ENCODE measurements around the gene LRP10. TPM values are rescaled to one million over a fixed set of nuclear protein-coding genes. Genes with fewer than 3 reads are reported as not detected.
"Not testable (repeated sequence)": the region's sequence is repeated elsewhere in the genome, so short reads cannot be mapped to it uniquely, and the experiment has no call there.

The LRP10 gene
- total RNA-seq, 4 donors from 2014 or later = 82.3 to 151 (median 97.0) TPM

GRCh38 chr14:22905627-22906026 lies 34.1 kb downstream of the LRP10 start:
- H3K4me1 ChIP-seq = no peaks in the 10 kb centered on the region
- DNase-seq (ENCODE audit: low spot score in 2 of 2) = no peak
- TF ChIP-seq EP300 (IDR thresholded peaks at IDR 0.05) = no peak
- no peak for TF ChIP-seq CTCF (IDR thresholded peaks at IDR 0.05)
- TF ChIP-seq POLR2A (IDR thresholded peaks at IDR 0.05) = no peak
- WGBS, 2 donors = 85 to 96% methylated on average over 4 of the region's 4 CpGs
- no peak overlapping the region for H3K27ac ChIP-seq
- H3K27me3 ChIP-seq = no peaks in the 10 kb centered on the region
- peaks cover 2 to 100% (median 16%) of the 10 kb centered on the region in 3 donors for H3K36me3 ChIP-seq
- H3K9me3 ChIP-seq = no peaks in the 10 kb centered on the region
- no peak overlapping the region for H3K4me3 ChIP-seq

GRCh38 chr14:22906073-22906472 lies 34.5 kb downstream of the LRP10 start:
- H3K9me3 ChIP-seq = no peaks in the 10 kb centered on the region
- no peak overlapping the region for H3K4me3 ChIP-seq
- peaks cover 2 to 100% (median 16%) of the 10 kb centered on the region in 3 donors for H3K36me3 ChIP-seq

DNA sequence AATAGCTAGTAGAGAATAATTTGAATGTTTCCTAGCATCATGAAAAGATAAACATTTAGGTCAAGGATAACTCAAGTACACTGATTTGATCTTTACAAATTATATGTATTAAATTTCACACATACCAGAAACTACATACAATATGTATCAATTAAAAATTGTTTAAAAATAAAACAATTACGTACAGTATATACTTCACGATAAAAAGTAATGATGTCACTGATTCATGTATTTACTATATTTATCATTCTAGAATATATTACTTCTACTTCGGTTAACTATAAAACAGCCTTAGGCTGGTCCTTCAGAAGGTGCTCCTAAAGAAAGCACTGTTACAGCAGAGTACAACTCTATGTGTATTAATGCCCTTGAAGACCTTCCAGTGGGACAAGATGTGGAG lies 35.9 kb downstream of the LRP10 start:
- TF ChIP-seq EP300 (IDR thresholded peaks at IDR 0.05) = no peak
- TF ChIP-seq CTCF (IDR thresholded peaks at IDR 0.05) = no peak
- TF ChIP-seq POLR2A (IDR thresholded peaks at IDR 0.05) = no peak
- no peaks in the 10 kb centered on the region for H3K27me3 ChIP-seq
- peaks cover 0 to 14% (median 0%) of the 10 kb centered on the region in 4 donors for H3K4me1 ChIP-seq
- no peak overlapping the region for H3K4me3 ChIP-seq
- H3K9me3 ChIP-seq = no peaks in the 10 kb centered on the region
- 86 to 90% methylated on average over 3 of the region's 3 CpGs for WGBS, 2 donors
- DNase-seq (ENCODE audit: low spot score in 2 of 2) = no peak
- no peak overlapping the region for H3K27ac ChIP-seq
- peaks cover 2 to 98% (median 16%) of the 10 kb centered on the region in 3 donors for H3K36me3 ChIP-seq

More at GRCh38 chr14:22906073-22906472, 34.5 kb downstream of the LRP10 start:
- H3K27me3 ChIP-seq = no peaks in the 10 kb centered on the region
- DNase-seq (ENCODE audit: low spot score in 2 of 2) = no peak
- no peak overlapping the region for H3K27ac ChIP-seq
- H3K4me1 ChIP-seq = peaks cover 0 to under 1% (median 0%) of the 10 kb centered on the region in 4 donors
- TF ChIP-seq CTCF (IDR thresholded peaks at IDR 0.05) = no peak
- no peak for TF ChIP-seq EP300 (IDR thresholded peaks at IDR 0.05)
- TF ChIP-seq POLR2A (IDR thresholded peaks at IDR 0.05) = no peak
- WGBS, 2 donors = 95 to 98% methylated on average over 20 of the region's 20 CpGs

DNA sequence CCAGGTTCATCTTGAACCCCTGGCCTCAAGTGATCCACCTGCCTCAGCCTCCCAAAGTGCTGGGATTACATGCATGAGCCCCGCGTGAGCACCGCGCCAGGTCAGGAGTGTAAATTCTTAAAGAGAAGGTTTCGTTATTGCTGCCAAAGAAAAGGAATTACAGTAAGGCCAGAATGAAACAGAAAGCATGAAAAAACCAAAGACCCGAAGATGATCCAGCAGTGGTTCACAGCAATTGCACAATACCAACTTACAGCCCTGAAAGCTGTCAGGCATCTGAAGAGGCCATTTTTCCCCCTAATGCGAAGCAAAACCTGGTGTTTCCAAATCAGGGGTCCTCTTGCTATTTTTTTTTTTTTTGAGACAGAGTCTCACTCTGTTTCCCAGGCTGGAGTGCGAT lies 37.1 kb downstream of the LRP10 start:
- Histone ChIP-seq H3K27ac (no peak overlapping the region), H3K4me1 (peaks cover 0 to 16% (median 0%) of the 10 kb centered on the region in 4 donors), H3K9me3 (no peaks in the 10 kb centered on the region), H3K4me3 (no peak overlapping the region), H3K27me3 (no peaks in the 10 kb centered on the region), H3K36me3 (peaks cover 2 to 91% (median 16%) of the 10 kb centered on the region in 3 donors)
- TF ChIP-seq CTCF (IDR thresholded peaks at IDR 0.05) (no peak), POLR2A (IDR thresholded peaks at IDR 0.05) (no peak), EP300 (IDR thresholded peaks at IDR 0.05) (no peak)
- DNase-seq (ENCODE audit: low spot score in 2 of 2) = no peak
- WGBS, 2 donors = 88 to 89% methylated on average over 8 of the region's 8 CpGs

DNA sequence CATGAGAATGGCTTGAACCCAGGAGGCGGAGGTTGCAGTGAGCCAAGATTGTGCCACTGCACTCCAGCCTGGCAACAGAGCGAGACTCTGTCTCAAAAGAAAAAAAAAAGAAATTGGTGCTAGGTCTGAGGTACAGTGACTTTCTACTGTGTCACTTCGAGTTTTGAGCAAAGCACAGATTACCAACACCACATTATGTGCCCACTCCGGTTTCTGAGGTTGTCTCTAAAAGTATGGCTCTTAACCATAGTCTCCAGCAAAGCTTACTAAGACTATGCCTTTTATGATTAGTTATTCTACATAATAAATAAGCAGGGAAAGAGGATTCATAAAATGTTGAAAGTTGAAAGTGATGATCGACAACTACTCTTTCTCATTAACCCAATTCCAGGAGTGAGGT lies 39.4 kb downstream of the LRP10 start:
- DNase-seq (ENCODE audit: low spot score in 2 of 2) = no peak
- TF ChIP-seq EP300 (IDR thresholded peaks at IDR 0.05) (no peak), CTCF (IDR thresholded peaks at IDR 0.05) (no peak), POLR2A (IDR thresholded peaks at IDR 0.05) (no peak)
- no peaks in the 10 kb centered on the region for H3K9me3 ChIP-seq
- peaks cover 0 to 76% (median 12%) of the 10 kb centered on the region in 3 donors for H3K36me3 ChIP-seq
- no peak overlapping the region for H3K4me3 ChIP-seq
- no peak overlapping the region for H3K27ac ChIP-seq
- no peaks in the 10 kb centered on the region for H3K27me3 ChIP-seq
- WGBS, 2 donors = 90% methylated on average over 5 of the region's 5 CpGs
- peaks cover 0 to 24% (median under 1%) of the 10 kb centered on the region in 4 donors for H3K4me1 ChIP-seq

DNA sequence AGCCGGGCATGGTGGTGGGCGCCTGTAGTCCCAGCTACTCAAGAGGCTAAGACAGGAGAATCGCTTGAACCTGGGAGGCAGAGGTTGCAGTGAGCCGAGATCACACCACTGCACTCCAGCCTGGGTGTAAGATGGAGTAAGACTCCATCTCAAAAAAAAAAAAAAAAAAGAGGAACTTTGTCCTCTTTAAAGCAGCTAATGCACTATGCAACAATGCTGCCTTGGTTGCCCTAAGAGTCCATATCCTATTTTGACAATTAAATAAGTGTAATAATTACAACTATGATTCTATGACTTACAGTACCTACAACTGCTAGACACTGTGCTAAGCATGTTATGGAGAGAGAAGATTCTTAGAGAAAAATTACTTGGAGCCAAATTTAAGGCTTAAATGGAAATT lies 43.3 kb downstream of the LRP10 start:
- not testable (repeated sequence) for H3K27me3 ChIP-seq; H3K9me3 ChIP-seq; H3K4me3 ChIP-seq; DNase-seq (ENCODE audit: low spot score in 2 of 2); H3K27ac ChIP-seq
- peaks cover 0 to 52% (median 19%) of the 10 kb centered on the region in 4 donors for H3K4me1 ChIP-seq
- peaks cover 0 to 37% (median 0%) of the 10 kb centered on the region in 3 donors for H3K36me3 ChIP-seq
- 92 to 94% methylated on average over 4 of the region's 4 CpGs for WGBS, 2 donors
